SK-N-SH (cell line): Measurements from ENCODE around the gene SLC2A1. TPM values are rescaled to one million over a fixed set of nuclear protein-coding genes. Genes with fewer than 3 reads are reported as not detected.
A peak's percentile ranks its signal among the peaks of the same experiment; 100 is the strongest.

ENCODE experiments used
- CTCF ChIA-PET: fragments of 300-600, 350-600 bp; formaldehyde crosslinking; extraction: SDS; loops from one replicate; lab custom pipeline; 2021; lab: Yijun Ruan, JAX
- POLR2A ChIA-PET: fragments of 350-600 bp; sonication (Branson Sonifier 250); formaldehyde crosslinking; extraction: SDS; loops from one replicate; lab custom pipeline; 2020; ENCODE audit warnings: antibody characterized with exemption, inconsistent platforms; lab: Yijun Ruan, JAX
- DNase-seq: peaks from one replicate; pipeline ENCODE4 v3.0.0; 2012
- H2AFZ ChIP-seq: fragments of 200-600 bp; sonication (generic); 2 replicates; pipeline ENCODE4 v1.8.1; 2016; ENCODE audit warnings: antibody characterized with exemption, mild to moderate bottlenecking, low read depth
- H3F3A ChIP-seq: fragments of 200-600 bp; sonication (generic); replicated peaks from 2 replicates; pipeline ENCODE3; 2016; ENCODE audit warnings: antibody characterized with exemption, mild to moderate bottlenecking; ENCODE audit not compliant: insufficient read depth
- H3K27ac ChIP-seq, 2 experiments: fragments of 200-500 bp in 1 of 2; fragments of 200-600 bp in 1 of 2; sonication (Bioruptor generic) in 1 of 2; sonication (generic), shearing (Covaris generic) in 1 of 2; 2 replicates each; pipeline versions ENCODE4 v1.5.1 to v1.6.1; 2014 to 2016; ENCODE audit warnings: low read depth in 2 of 2, inconsistent platforms in 1 of 2, low read length in 1 of 2, mild to moderate bottlenecking in 1 of 2, mixed read lengths in 1 of 2
- H3K27me3 ChIP-seq: fragments of 200-600 bp; sonication (generic), shearing (Covaris generic); 2 replicates; pipeline ENCODE4 v1.6.1; 2016; ENCODE audit warnings: mixed run types; ENCODE audit not compliant: insufficient read depth
- H3K36me3 ChIP-seq, 2 experiments: fragments of 200-500 bp in 1 of 2; fragments of 200-600 bp in 1 of 2; sonication (Bioruptor generic) in 1 of 2; sonication (generic) in 1 of 2; replicated peaks in 1 of 2; 2 replicates each; pipeline versions ENCODE3 to v1.5.1; 2014 to 2016; ENCODE audit warnings: low read length in 1 of 2, mild to moderate bottlenecking in 1 of 2; ENCODE audit not compliant: insufficient read depth in 2 of 2, control insufficient read depth in 1 of 2
- H3K4me1 ChIP-seq, 2 experiments: fragments of 200-500 bp in 1 of 2; fragments of 200-600 bp in 1 of 2; sonication (Bioruptor generic) in 1 of 2; sonication (generic), shearing (Covaris generic) in 1 of 2; 2 replicates each; pipeline versions ENCODE4 v1.5.1 to v1.6.1; 2014 to 2016; ENCODE audit warnings: low read depth in 1 of 2, low read length in 1 of 2, mixed run types in 1 of 2; ENCODE audit not compliant: insufficient read depth in 2 of 2, control insufficient read depth in 1 of 2
- H3K4me2 ChIP-seq: fragments of 200-600 bp; sonication (generic), shearing (Covaris generic); 2 replicates; pipeline ENCODE4 v1.6.1; 2017; ENCODE audit warnings: mixed run types
- H3K4me3 ChIP-seq, 2 experiments: fragments of 200-500 bp in 1 of 2; fragments of 200-600 bp in 1 of 2; sonication (Bioruptor generic) in 1 of 2; sonication (generic), shearing (Covaris generic) in 1 of 2; 2 replicates each; pipeline versions ENCODE4 v1.5.1 to v1.8.1; 2014 to 2016; ENCODE audit warnings: low read depth in 2 of 2, inconsistent platforms in 1 of 2, low read length in 1 of 2, mild to moderate bottlenecking in 1 of 2, mixed read lengths in 1 of 2, moderate library complexity in 1 of 2
- H3K79me2 ChIP-seq: fragments of 200-600 bp; sonication (generic); 2 replicates; pipeline ENCODE4 v1.8.1; 2017; ENCODE audit warnings: mild to moderate bottlenecking; ENCODE audit not compliant: insufficient read depth
- H3K9ac ChIP-seq: fragments of 200-600 bp; sonication (generic); 2 replicates; pipeline ENCODE4 v1.6.1; 2017; ENCODE audit warnings: mixed run types
- H3K9me2 ChIP-seq: fragments of 200-600 bp; sonication (generic); 2 replicates; pipeline ENCODE4 v1.6.1; 2017; ENCODE audit warnings: mixed run types
- H3K9me3 ChIP-seq: fragments of 200-600 bp; sonication (generic); 2 replicates; pipeline ENCODE4 v1.6.1; 2017; ENCODE audit warnings: mixed run types, mild to moderate bottlenecking, moderate library complexity
- H4K20me1 ChIP-seq: fragments of 200-600 bp; sonication (generic); 2 replicates; pipeline ENCODE4 v1.6.1; 2017; ENCODE audit warnings: mild to moderate bottlenecking, mixed run types; ENCODE audit not compliant: insufficient read depth
- CHD2 ChIP-seq: fragments of 150-350 bp; IDR thresholded peaks from 2 replicates; pipeline ENCODE4 v1.6.1; 2018; ENCODE audit warnings: low read length; ENCODE audit not compliant: partially characterized antibody
- EP300 ChIP-seq, 2 experiments: IDR thresholded peaks; 2 replicates each; pipeline versions ENCODE4 v1.4.0 to v1.6.1; 2012; ENCODE audit warnings: borderline replicate concordance in 1 of 2, low read depth in 1 of 2, low read length in 1 of 2
- FOXJ3 ChIP-seq: sonication (generic); formaldehyde crosslinking; IDR thresholded peaks from 2 replicates; pipeline ENCODE4 v1.5.1; 2020; ENCODE audit warnings: mild to moderate bottlenecking, missing genetic modification reagents
- GABPA ChIP-seq: IDR thresholded peaks from 2 replicates; pipeline ENCODE4 v1.4.0; 2012; ENCODE audit warnings: low read depth, mild to moderate bottlenecking
- GATA2 ChIP-seq: sonication (generic); formaldehyde crosslinking; IDR thresholded peaks from 2 replicates; pipeline ENCODE4 v1.5.0; 2020; ENCODE audit warnings: mild to moderate bottlenecking, missing genetic modification reagents
- MXI1 ChIP-seq: IDR thresholded peaks from 2 replicates; pipeline ENCODE4 v1.6.1; 2012; ENCODE audit warnings: mild to moderate bottlenecking, low read depth, low read length, improper control_type of control experiment
- NFIC ChIP-seq: IDR thresholded peaks from 2 replicates; pipeline ENCODE4 v1.4.0; 2012; ENCODE audit warnings: borderline replicate concordance
- POLR2AphosphoS5 ChIP-seq: IDR thresholded peaks from 2 replicates; pipeline ENCODE4 v1.6.1; 2012; ENCODE audit warnings: low read depth, low read length
- RAD21 ChIP-seq: IDR thresholded peaks from 2 replicates; pipeline ENCODE4 v1.6.1; 2012; ENCODE audit warnings: mild to moderate bottlenecking, low read length
- RCOR1 ChIP-seq: fragments of 150-350 bp; IDR thresholded peaks from 2 replicates; pipeline ENCODE4 v1.6.1; 2017; ENCODE audit warnings: antibody characterized with exemption, low read length
- RFX5 ChIP-seq: IDR thresholded peaks from 2 replicates; pipeline ENCODE4 v1.6.1; 2012; ENCODE audit warnings: mild to moderate bottlenecking, improper control_type of control experiment, low read length
- SMC3 ChIP-seq: IDR thresholded peaks from 2 replicates; pipeline ENCODE4 v1.6.1; 2012; ENCODE audit warnings: low read depth, low read length, improper control_type of control experiment
- WGBS: methylation state at CpG from one replicate; pipeline ENCODE4 v1.1.6; 2017; ENCODE audit warnings: low lambda C conversion rate; 5-methylcytosine and 5-hydroxymethylcytosine counted together
- polyA plus RNA-seq, 3 experiments: library from polyadenylated mRNA; depleted of rRNA; stranded (reverse); fragments of >200 nt; gene quantifications; 2 replicates each; pipeline ENCODE4 v1.2.3, GENCODE V29; 2012
- TF ChIP-seq, protein P1 (sequence below): IDR thresholded peaks from 2 replicates; pipeline ENCODE4 v1.6.1; 2012; ENCODE audit warnings: mild to moderate bottlenecking, low read depth, low read length, moderate library complexity
- TF ChIP-seq, protein P2 (sequence below): fragments of 200-600 bp; sonication (generic); IDR thresholded peaks from 2 replicates; pipeline ENCODE4 v1.6.1; 2017; ENCODE audit warnings: antibody characterized with exemption, mild to moderate bottlenecking, moderate library complexity

Gene SLC2A1
- polyA plus RNA-seq, 1 of the 3 experiments (the other 2 are of a cell fraction) = 63.8 TPM

DNA sequence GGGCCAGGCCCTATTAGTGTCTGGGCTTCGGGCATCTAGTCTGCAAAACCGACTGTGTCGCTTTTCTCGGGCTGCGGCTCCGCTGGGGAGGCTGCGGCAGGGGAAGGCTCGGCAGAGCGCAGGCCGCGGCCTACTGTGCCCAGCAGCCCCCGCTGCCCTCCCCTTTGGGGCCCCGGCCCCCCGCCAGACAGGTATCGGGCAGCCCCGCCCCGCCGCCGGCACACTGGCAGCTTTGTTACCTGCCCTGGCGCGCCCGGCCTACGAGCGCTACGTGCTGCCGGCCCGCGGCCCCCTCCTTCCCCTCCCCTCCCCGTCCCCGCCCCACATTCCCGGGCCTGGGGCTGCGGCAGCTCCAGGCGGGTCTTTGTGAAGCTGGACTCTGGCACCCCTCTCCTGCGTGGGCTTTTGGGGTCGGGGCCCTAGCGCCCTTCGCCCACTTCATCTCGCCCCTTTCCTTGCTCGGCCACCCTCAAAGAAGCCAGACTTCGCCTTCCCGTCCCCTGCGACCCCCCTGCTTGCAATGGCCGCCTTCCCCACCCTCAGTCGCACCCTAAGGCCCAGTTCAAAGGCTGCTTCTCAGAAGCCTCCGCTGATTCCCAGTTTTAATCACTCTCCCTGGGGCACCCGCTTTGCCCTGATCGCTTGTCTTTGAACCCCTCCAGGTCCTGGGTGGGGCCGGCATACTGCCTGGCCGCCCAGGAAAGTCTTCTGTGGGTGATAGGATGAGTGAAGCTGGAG is 48.9 kb upstream of the SLC2A1 start (continued):
- TF ChIP-seq, protein P1, sequence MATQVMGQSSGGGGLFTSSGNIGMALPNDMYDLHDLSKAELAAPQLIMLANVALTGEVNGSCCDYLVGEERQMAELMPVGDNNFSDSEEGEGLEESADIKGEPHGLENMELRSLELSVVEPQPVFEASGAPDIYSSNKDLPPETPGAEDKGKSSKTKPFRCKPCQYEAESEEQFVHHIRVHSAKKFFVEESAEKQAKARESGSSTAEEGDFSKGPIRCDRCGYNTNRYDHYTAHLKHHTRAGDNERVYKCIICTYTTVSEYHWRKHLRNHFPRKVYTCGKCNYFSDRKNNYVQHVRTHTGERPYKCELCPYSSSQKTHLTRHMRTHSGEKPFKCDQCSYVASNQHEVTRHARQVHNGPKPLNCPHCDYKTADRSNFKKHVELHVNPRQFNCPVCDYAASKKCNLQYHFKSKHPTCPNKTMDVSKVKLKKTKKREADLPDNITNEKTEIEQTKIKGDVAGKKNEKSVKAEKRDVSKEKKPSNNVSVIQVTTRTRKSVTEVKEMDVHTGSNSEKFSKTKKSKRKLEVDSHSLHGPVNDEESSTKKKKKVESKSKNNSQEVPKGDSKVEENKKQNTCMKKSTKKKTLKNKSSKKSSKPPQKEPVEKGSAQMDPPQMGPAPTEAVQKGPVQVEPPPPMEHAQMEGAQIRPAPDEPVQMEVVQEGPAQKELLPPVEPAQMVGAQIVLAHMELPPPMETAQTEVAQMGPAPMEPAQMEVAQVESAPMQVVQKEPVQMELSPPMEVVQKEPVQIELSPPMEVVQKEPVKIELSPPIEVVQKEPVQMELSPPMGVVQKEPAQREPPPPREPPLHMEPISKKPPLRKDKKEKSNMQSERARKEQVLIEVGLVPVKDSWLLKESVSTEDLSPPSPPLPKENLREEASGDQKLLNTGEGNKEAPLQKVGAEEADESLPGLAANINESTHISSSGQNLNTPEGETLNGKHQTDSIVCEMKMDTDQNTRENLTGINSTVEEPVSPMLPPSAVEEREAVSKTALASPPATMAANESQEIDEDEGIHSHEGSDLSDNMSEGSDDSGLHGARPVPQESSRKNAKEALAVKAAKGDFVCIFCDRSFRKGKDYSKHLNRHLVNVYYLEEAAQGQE = no peak
- TF ChIP-seq RAD21 = no peak
- no peak for TF ChIP-seq CHD2
- TF ChIP-seq POLR2AphosphoS5 = no peak

DNA sequence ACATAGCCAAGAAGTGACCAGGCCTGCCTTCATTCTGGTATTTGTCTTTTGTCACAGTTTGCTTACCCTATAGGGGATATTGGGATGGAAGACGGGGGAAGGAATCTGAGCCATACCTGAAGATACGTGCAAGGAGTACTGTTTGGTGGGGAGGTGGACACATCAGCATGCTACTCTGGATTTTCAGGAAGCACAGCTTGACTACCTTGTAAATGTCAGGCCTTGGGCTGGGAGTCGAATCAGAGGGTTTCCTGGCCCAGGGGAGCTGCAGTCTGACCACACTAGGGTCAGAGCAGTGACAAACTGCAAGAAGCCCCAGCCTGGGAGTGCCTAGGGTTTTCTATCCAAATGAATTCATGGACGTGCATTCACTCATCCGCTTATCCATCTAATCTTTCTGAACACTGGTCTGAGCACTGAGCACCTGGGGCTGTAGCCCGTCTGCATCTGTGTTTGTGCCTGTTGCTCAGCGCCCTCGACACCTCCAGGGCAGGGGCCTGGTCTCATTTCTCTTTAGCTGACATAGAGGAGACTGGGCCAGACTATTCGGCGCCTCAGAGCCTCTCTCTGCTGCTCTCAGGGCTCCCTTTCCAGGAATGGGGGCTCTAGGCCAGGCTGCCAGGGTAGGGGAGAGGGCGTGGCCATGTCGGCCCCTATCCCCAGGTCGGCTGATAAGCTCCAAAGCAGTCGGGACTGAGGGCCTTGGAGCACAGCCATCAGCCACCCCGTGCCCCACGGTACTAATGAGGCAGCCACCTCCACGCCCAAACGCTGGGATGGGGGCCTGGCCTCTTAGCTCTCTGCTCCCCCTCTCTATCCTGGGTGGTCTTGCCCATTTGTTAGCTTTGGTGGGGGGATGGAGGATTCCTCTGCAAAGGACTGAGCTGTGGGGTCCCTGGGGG is 47.0 kb upstream of the SLC2A1 start:
- Histone ChIP-seq H3K9ac (no peak overlapping the region), H3F3A (no peaks in the 10 kb centered on the region), H2AFZ (no peak overlapping the region), H3K4me3 (no peak overlapping the region), H4K20me1 (no peaks in the 10 kb centered on the region), H3K27ac (peak overlapping the region in 1 of 2 experiments; percentile 96; a peak in 2 of 4 replicates), H3K79me2 (no peaks in the 10 kb centered on the region), H3K4me2 (no peak overlapping the region), H3K36me3 (no peaks in the 10 kb centered on the region), H3K27me3 (no peaks in the 10 kb centered on the region), H3K4me1 (peaks cover 0 to 22% of the 10 kb centered on the region in 2 experiments; a peak in 2 of 4 replicates), H3K9me2 (no peaks in the 10 kb centered on the region), H3K9me3 (no peaks in the 10 kb centered on the region)
- TF ChIP-seq, protein P2, sequence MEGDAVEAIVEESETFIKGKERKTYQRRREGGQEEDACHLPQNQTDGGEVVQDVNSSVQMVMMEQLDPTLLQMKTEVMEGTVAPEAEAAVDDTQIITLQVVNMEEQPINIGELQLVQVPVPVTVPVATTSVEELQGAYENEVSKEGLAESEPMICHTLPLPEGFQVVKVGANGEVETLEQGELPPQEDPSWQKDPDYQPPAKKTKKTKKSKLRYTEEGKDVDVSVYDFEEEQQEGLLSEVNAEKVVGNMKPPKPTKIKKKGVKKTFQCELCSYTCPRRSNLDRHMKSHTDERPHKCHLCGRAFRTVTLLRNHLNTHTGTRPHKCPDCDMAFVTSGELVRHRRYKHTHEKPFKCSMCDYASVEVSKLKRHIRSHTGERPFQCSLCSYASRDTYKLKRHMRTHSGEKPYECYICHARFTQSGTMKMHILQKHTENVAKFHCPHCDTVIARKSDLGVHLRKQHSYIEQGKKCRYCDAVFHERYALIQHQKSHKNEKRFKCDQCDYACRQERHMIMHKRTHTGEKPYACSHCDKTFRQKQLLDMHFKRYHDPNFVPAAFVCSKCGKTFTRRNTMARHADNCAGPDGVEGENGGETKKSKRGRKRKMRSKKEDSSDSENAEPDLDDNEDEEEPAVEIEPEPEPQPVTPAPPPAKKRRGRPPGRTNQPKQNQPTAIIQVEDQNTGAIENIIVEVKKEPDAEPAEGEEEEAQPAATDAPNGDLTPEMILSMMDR = no peak
- TF ChIP-seq FOXJ3 (CRISPR knock-in tag) (peak; percentile 54; the same call in 1 of the 2 replicates), SMC3 (peak; percentile 18; the same call in 1 of the 2 replicates), RAD21 (peak; percentile 36; the same call in 1 of the 2 replicates), MXI1 (peak; percentile 61), GABPA (no peak), GATA2 (CRISPR knock-in tag) (peak; percentile 96), RFX5 (peak; percentile 31; the same call in 1 of the 2 replicates), CHD2 (peak; percentile 73), EP300 (IDR thresholded peaks at IDR 0.05; ENCODE audit: borderline replicate concordance in 1 of 2, low read depth in 1 of 2, low read length in 1 of 2) (peak in 1 of 2 experiments; percentile 94; a peak in 2 of 4 replicates), RCOR1 (peak; percentile 88), NFIC (no peak)
- ChIA-PET CTCF (interaction anchor here (0.6 to 1.7 kb wide), 6 partner anchors 23 to 83 kb away, joined by 3 to 14 read pairs (median 4); no protein-coding TSS in a partner anchor), POLR2A (interaction anchor here (0.6 to 1.6 kb wide), 8 partner anchors 11 to 65 kb away, joined by 3 to 13 read pairs (median 6); partner anchors contain the start of gene SLC2A1)
- 74% methylated on average over 10 of the region's 18 CpGs for WGBS
- DNase-seq = peak; percentile 90
